Mucosa of stomach (tissue), 1 donor: ENCODE measurements around the gene VGLL4.

ENCODE experiments used
- H3K27me3 ChIP-seq: one replicate; pipeline ENCODE4 v1.7.0; 2013; ENCODE audit warnings: mild to moderate bottlenecking, low read length; ENCODE audit not compliant: control insufficient read depth, insufficient read depth
- H3K36me3 ChIP-seq: one replicate; pipeline ENCODE4 v1.7.0; 2013; ENCODE audit warnings: low read length; ENCODE audit not compliant: control insufficient read depth, insufficient read depth
- H3K4me1 ChIP-seq: one replicate; pipeline ENCODE4 v1.7.0; 2013; ENCODE audit warnings: mild to moderate bottlenecking, low read length; ENCODE audit not compliant: control insufficient read depth, insufficient read depth
- H3K4me3 ChIP-seq: one replicate; pipeline ENCODE4 v1.7.0; 2013; ENCODE audit warnings: low read length
- H3K9ac ChIP-seq: one replicate; pipeline ENCODE4 v1.7.0; 2013; ENCODE audit warnings: mild to moderate bottlenecking, low read length, moderate library complexity
- H3K9me3 ChIP-seq: one replicate; pipeline ENCODE4 v1.7.0; 2013; ENCODE audit warnings: mild to moderate bottlenecking, low read length, moderate library complexity; ENCODE audit not compliant: control insufficient read depth
- donor health status: Pancreatic carcinoma.

The VGLL4 gene

DNA sequence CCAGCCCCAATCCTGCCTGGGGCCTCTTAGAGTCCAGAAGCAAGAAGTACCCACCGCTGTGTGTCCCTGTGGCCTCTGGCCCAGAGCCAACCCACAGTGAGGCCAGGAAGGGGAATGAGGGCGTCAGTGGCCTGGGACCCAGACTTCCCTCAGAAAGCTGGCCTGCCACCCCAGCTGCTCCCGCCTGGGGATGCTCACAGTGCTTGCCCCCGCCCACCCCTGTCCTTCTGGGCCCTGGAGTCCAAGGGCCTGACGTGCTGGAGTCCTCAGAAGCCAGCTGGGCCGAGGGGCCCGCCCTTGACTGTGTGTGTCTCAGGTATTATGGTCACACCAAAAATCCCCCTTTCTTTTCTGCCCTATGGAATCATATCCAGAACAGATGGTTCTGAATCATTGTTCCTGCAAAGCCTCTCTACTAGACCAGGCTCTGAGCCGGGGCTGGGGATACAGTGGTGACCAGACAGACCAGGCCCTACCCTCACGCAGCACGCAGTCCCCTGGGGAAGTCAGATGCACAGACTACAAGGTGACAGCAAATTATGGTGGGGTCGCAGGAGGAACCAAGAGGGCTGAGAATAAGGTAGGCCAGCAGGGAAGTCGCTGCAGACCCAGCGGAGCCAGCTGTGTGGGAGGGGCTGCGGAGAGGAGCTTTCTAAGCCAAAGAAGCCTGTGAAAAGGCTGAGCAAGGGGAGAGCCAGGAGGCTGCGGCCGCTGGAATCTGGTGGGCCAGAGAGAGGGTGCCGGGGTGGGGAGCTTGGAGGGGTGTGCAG lies 99.1 kb downstream of the VGLL4 start:
- H3K4me3 ChIP-seq = no peak overlapping the region
- H3K36me3 ChIP-seq = no peaks in the 10 kb centered on the region
- H3K9me3 ChIP-seq = no peaks in the 10 kb centered on the region
- H3K27me3 ChIP-seq = no peaks in the 10 kb centered on the region
- peaks cover 9% of the 10 kb centered on the region for H3K4me1 ChIP-seq
- no peak overlapping the region for H3K9ac ChIP-seq

DNA sequence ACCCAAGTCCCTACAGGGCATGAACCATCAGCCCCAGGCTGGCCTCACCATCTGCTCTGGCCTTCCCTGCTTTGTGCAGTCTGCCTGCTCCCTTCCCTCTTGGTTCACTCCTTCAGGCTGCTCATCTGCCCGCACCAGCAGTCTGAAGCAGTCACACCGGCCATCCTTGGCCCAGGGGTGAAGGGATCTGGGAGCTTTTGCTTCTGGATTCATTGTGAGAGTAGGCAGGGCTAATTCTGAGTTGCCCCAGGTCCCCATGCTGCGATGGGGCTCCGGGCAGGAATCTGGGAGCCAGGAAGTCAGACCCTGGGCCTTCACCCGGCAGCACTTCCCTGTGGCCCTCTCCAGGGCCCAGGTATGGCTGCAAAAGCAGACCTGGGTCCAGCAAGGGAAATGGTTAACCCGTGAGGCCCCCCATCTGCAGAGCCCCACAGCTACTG lies 99.7 kb downstream of the VGLL4 start:
- Histone ChIP-seq H3K9ac (no peak overlapping the region), H3K4me3 (no peak overlapping the region), H3K36me3 (no peaks in the 10 kb centered on the region), H3K9me3 (no peaks in the 10 kb centered on the region), H3K4me1 (peaks cover 9% of the 10 kb centered on the region), H3K27me3 (no peaks in the 10 kb centered on the region)

DNA sequence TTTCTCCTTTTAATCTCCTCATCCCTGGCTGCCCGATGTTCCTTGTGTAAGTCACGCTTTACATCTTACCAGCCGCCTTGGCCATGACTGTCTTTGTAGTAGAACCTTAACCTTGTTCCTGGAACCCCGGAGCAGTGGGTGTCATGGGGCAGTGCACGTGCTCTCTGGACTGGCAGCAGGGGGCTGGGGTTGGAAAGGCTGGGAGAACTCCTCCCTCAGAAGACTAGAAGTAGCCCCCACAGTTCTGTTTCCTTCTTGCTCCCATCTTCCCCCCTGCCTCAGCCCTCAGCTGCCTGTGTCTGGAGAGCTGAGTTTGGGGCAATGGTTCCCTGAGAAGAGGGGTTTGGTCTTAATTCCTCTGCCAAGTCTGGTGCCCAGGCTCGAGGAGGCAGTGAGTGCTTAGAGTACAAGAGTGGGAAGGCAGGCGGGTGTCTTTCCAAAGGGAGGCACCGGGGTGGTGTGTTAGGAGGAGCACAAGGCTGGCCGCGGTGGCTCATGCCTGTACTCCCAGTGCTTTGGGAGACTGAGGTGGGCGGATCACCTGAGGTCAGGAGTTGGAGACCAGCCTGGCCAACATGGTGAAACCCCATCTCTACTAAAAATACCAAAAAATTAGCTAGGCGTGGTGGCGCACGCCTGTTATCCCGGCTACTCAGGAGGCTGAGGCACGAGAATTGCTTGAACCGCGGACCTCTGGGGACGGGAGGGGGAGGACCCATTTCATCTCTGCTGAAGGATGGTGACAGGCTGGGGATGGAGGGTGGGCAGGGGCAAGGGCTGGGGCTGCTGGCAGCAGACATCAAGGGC lies 100.4 kb downstream of the VGLL4 start:
- H3K36me3 ChIP-seq = no peaks in the 10 kb centered on the region
- H3K9me3 ChIP-seq = no peaks in the 10 kb centered on the region
- no peaks in the 10 kb centered on the region for H3K27me3 ChIP-seq
- H3K4me1 ChIP-seq = peaks cover 9% of the 10 kb centered on the region
- H3K9ac ChIP-seq = no peak overlapping the region
- H3K4me3 ChIP-seq = no peak overlapping the region

DNA sequence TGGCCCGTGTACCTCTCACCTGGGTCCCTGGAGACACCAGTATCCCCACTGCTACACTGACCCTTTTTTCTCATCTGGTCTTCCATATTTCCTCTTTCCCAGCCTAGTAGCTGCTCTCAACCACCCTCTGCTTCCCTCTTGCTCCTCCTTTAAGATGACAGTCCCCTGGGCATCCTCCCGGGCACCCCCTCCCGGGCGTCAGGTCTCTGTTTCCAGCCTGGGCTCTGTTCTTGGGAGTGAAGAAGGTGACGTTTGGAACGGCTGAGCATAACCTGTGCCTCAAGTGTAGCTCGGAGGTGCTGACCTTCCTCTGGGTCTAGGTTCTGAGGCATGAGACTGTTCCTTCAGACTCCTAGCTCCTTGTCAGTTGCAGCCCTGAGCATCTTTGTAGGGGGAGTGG lies 101.2 kb downstream of the VGLL4 start:
- Histone ChIP-seq H3K36me3 (no peaks in the 10 kb centered on the region), H3K4me1 (peaks cover 9% of the 10 kb centered on the region), H3K9me3 (no peaks in the 10 kb centered on the region), H3K27me3 (no peaks in the 10 kb centered on the region), H3K4me3 (no peak overlapping the region), H3K9ac (no peak overlapping the region)

DNA sequence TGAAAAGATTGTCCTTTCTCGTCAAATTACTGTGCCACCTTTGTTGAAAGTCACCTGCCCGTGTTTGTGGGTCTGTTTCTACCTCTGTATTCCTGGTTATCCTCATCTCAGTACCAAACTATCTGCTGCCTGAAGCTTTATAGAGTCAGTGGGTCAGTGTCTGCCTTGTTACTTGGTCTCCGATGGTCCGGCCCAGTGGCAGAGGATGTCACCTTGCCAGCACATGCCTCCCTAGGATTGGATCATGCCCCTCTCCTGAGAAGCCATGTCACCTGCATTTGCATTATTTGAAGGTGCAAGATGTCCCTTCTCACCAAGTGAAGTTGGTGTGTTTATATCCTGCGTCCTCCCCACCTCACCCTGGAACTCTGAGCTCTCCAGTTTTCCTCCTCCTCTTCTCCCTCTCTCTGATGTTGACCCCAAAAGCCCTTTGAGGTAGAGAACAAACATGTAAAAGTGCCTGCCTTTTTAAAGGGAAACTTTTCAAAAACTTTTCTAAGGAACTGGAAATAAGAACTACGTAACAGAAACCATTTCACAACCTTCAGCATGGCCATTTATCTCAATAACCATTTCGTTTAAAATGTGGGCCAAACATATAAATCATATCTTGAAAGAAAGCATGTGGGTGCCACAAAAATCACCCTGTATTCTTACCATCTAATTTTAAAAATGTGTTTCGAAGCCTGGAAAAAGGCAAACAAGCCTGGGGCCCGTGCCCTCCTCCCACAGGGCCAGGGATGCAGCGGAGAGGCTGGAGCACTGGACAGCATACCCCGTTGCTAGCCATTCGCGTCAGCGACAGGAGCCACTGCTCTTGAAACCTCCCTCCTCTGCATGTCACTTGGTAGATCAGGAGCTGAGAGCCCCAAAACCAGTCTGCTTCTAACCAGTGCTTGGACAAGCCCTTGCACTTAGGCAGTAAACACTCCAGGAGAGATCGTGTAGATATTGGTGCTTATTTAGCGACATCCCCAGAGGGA lies 102.1 kb downstream of the VGLL4 start:
- Histone ChIP-seq H3K9ac (no peak overlapping the region), H3K9me3 (no peaks in the 10 kb centered on the region), H3K4me3 (no peak overlapping the region), H3K36me3 (no peaks in the 10 kb centered on the region), H3K4me1 (peaks cover 9% of the 10 kb centered on the region), H3K27me3 (no peaks in the 10 kb centered on the region)

DNA sequence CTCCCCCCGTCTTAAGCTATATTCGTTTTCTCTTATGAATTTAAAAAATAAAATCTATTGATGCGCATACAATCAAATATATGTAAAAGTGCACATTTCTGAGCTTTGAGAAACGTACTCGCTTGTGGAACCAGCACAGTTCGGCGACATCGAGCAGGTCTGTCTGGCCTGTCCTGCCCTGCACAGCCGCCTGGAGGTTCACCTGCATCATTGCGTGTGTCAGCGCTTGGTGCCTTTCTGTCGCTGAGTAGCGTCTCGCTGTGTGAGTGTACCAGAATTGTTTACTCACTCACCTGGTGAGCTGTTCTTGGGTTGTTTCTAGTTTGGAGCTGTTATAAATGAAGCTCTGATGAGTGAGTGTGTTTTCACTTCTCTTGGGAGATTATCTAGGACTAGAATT lies 104.0 kb downstream of the VGLL4 start:
- no peak overlapping the region for H3K4me3 ChIP-seq
- H3K9me3 ChIP-seq = no peaks in the 10 kb centered on the region
- H3K4me1 ChIP-seq = peaks cover 5% of the 10 kb centered on the region
- H3K36me3 ChIP-seq = no peaks in the 10 kb centered on the region
- H3K9ac ChIP-seq = no peak overlapping the region
- H3K27me3 ChIP-seq = no peaks in the 10 kb centered on the region

DNA sequence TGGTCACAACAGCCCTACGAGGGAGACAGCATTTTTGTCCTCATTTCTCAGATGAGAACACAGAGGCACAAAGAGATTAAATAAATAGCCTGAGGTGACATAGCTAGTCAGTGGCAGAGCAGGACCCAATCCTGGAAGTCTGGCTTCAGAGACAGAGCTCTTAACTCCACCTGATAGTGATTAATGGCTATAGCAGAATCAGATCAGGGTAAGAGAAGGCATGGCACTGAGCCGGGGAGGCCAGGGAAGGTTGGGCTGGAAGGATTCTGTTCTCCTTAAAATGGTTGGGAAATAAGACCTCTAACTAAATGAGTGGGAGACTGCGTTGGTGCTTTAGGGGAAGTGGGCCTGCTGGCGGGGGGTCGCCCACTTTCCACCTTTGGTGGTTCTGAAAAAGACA lies 104.5 kb downstream of the VGLL4 start:
- H3K4me1 ChIP-seq = peaks cover 2% of the 10 kb centered on the region
- H3K27me3 ChIP-seq = no peaks in the 10 kb centered on the region
- H3K36me3 ChIP-seq = no peaks in the 10 kb centered on the region
- H3K9ac ChIP-seq = no peak overlapping the region
- H3K9me3 ChIP-seq = no peaks in the 10 kb centered on the region
- H3K4me3 ChIP-seq = no peak overlapping the region

DNA sequence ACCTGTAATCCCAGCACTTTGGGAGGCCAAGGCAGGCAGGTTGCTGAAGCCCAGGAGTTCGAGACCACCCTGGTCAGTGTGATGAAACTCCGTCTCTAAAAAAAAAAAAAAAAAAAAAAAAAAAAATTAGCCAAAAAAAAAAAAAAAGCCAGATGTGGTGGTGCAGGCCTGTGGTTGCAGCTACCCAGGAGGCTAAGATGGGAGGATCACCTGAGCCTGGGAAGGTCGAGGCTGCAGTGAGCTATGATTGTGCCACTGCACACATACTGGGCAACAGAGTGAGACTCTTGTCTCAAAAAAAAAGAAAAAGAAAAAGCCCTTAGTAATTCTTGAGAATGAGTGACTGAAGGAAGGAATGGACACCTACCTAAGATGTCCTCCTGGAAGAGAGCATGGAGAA lies 105.1 kb downstream of the VGLL4 start:
- Histone ChIP-seq H3K27me3 (no peaks in the 10 kb centered on the region), H3K4me3 (no peak overlapping the region), H3K9me3 (no peaks in the 10 kb centered on the region), H3K9ac (no peak overlapping the region), H3K36me3 (no peaks in the 10 kb centered on the region), H3K4me1 (no peaks in the 10 kb centered on the region)

DNA sequence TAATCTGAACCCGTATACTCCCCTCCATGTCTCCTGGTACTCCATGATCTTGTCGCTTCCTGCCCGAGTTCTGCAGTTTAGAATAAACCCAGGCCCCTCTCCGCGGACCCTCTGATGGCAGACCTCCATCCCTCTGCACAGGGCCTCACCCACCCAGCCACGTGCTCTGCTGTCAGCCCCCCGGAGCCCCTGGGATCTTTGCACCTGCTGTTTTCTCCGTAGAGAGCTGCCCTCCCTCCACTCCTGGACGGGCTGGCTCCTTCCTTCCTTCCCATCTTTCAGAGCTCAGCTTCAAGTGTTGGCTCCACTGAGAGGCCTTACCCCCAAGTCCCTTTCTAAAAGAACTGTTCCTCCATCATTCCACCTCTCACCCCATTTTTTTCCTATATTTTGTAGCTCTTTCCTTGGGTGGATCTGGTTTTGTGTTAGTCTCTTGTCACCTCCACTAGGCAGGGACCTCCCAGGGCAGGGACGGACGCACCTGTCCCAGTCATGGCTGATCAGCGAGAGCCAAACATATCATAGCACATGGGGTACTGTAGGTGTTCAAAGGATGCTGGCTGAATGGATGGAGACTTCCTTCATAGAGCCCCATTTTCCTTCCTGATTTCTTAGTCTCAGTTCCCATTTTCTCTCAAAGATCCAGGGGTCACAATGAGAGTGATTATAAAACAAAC lies 106.6 kb downstream of the VGLL4 start:
- H3K9me3 ChIP-seq = no peaks in the 10 kb centered on the region
- no peaks in the 10 kb centered on the region for H3K27me3 ChIP-seq
- H3K4me3 ChIP-seq = no peak overlapping the region
- no peaks in the 10 kb centered on the region for H3K36me3 ChIP-seq
- H3K9ac ChIP-seq = no peak overlapping the region
- no peaks in the 10 kb centered on the region for H3K4me1 ChIP-seq

DNA sequence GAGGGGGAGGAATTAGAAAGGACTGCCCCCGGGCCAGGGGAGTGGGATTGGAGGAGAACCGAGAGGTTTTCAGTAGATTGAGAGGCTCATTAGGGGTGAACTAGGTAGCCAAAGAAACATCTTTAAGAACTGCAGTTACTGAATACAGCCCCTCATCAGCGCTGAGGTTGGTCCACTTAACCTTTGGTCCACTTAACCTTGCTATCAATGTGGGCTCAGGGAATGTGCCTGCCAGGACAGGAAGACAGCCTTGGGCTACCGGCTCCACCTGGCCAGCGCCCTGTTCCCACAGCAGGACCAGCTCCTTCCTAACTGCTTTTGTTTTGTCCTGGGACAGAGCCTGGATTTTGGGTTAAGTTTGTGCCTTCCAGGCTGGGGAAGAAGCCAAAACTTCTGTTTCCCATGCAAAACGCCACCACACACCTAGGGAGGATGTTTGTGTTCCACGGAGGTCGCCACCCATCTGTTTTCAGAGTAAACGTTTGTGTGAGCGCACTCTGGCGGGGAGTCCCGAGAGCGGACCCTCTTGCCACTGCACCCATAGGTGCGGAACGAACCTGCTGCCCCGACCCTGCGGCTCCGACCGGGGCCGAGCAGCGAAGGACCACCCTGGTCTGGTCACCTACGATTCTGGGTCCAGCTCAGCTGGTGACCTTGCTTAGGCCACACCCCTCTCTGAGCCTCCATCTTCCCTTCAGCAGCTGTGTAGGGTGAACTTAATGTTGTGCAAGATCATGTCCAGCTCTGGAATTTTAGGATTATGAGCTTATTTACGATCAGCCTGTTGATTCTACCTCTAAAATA lies 107.4 kb downstream of the VGLL4 start:
- Histone ChIP-seq H3K9ac (no peak overlapping the region), H3K4me3 (no peak overlapping the region), H3K36me3 (no peaks in the 10 kb centered on the region), H3K4me1 (no peaks in the 10 kb centered on the region), H3K27me3 (no peaks in the 10 kb centered on the region), H3K9me3 (no peaks in the 10 kb centered on the region)
